RWPE2 (cell line): ENCODE data around the gene KLHL2.
"Not testable (repeated sequence)": the region's sequence is repeated elsewhere in the genome, so short reads cannot be mapped to it uniquely, and the experiment has no call there.

Experiments
- ATAC-seq: fragments of 200-7000 bp; cut with Tn5 transposase; 3 replicates; pipeline ENCODE4 v1.9.1; 2021; ENCODE audit warnings: low read depth
- DNase-seq: peaks from one replicate; pipeline ENCODE4 v3.0.0-alpha.2; 2020; ENCODE audit warnings: low spot score
- H3K27ac ChIP-seq: fragments of 450-650 bp; 2 replicates; pipeline ENCODE4 v1.5.1; 2017; ENCODE audit warnings: mild to moderate bottlenecking; ENCODE audit not compliant: poor library complexity, severe bottlenecking
- H3K27me3 ChIP-seq: fragments of 250-450 bp; sonication (Bioruptor Pico); 2 replicates; pipeline ENCODE4 v1.5.1; 2021; ENCODE audit warnings: mild to moderate bottlenecking, moderate library complexity; ENCODE audit not compliant: insufficient read depth, poor library complexity, severe bottlenecking
- H3K36me3 ChIP-seq: fragments of 250-450 bp; sonication (Bioruptor Pico); 2 replicates; pipeline ENCODE4 v1.5.1; 2020; ENCODE audit warnings: low read depth, mild to moderate bottlenecking, moderate library complexity
- H3K4me1 ChIP-seq: fragments of 250-450 bp; sonication (Bioruptor Pico); 2 replicates; pipeline ENCODE4 v1.5.1; 2021; ENCODE audit warnings: mild to moderate bottlenecking, moderate library complexity; ENCODE audit not compliant: insufficient read depth, poor library complexity, severe bottlenecking
- H3K4me3 ChIP-seq: fragments of 250-450 bp; sonication (Bioruptor Pico); 2 replicates; pipeline ENCODE4 v1.5.1; 2021; ENCODE audit warnings: mild to moderate bottlenecking, moderate library complexity; ENCODE audit not compliant: severe bottlenecking
- H3K9me3 ChIP-seq: fragments of 250-450 bp; sonication (Bioruptor Pico); 2 replicates; pipeline ENCODE4 v1.5.1; 2021; ENCODE audit warnings: mild to moderate bottlenecking, moderate library complexity; ENCODE audit not compliant: severe bottlenecking
- CTCF ChIP-seq: fragments of 450-650 bp; IDR thresholded peaks from one replicate; pipeline ENCODE4 v1.5.1; 2017; ENCODE audit warnings: mild to moderate bottlenecking, moderate library complexity; ENCODE audit not compliant: poor library complexity, severe bottlenecking

Gene KLHL2

GRCh38 chr4:165248102-165248501 is 40.7 kb downstream of the KLHL2 start:
- Histone ChIP-seq H3K27ac (peak overlapping the region; percentile 20), H3K9me3 (no peaks in the 10 kb centered on the region), H3K4me1 (no peaks in the 10 kb centered on the region), H3K4me3 (no peak overlapping the region), H3K36me3 (no peaks in the 10 kb centered on the region), H3K27me3 (no peaks in the 10 kb centered on the region)
- ATAC-seq, result no peak
- TF ChIP-seq CTCF, result no peak
- no peak for DNase-seq

- H3K36me3 ChIP-seq, H3K4me3 ChIP-seq, H3K27me3 ChIP-seq, H3K4me1 ChIP-seq, H3K9me3 ChIP-seq, DNase-seq: not testable (repeated sequence)
- peak overlapping the region; percentile 20 for H3K27ac ChIP-seq
- ATAC-seq, result peak; percentile 95
These were observed 41.5 kb downstream of the KLHL2 start for GRCh38 chr4:165248904-165249303.

- H3K36me3 ChIP-seq, H3K27ac ChIP-seq, DNase-seq, ATAC-seq, H3K9me3 ChIP-seq, H3K27me3 ChIP-seq, H3K4me3 ChIP-seq: not testable (repeated sequence)
- peaks cover 10% of the 10 kb centered on the region for H3K4me1 ChIP-seq
These were observed 47.4 kb downstream of the KLHL2 start for GRCh38 chr4:165254771-165255170.

- not testable (repeated sequence) for H3K27ac ChIP-seq, DNase-seq
These were observed 48.1 kb downstream of the KLHL2 start for GRCh38 chr4:165255439-165255838.

GRCh38 chr4:165256074-165256659 is 48.8 kb downstream of the KLHL2 start:
- H3K4me1 ChIP-seq, result peaks cover 10% of the 10 kb centered on the region
- not testable (repeated sequence) for H3K9me3 ChIP-seq, H3K4me3 ChIP-seq, H3K27ac ChIP-seq, H3K36me3 ChIP-seq, DNase-seq, ATAC-seq, H3K27me3 ChIP-seq

More at GRCh38 chr4:165255439-165255838, 48.1 kb downstream of the KLHL2 start:
- H3K36me3 ChIP-seq, H3K9me3 ChIP-seq, H3K27me3 ChIP-seq, H3K4me3 ChIP-seq: not testable (repeated sequence)
- peaks cover 10% of the 10 kb centered on the region for H3K4me1 ChIP-seq
- ATAC-seq, result peak; percentile 92

GRCh38 chr4:165259776-165260175 is 52.4 kb downstream of the KLHL2 start:
- not testable (repeated sequence) for H3K27ac ChIP-seq, H3K9me3 ChIP-seq, H3K36me3 ChIP-seq, DNase-seq, H3K27me3 ChIP-seq, ATAC-seq, H3K4me1 ChIP-seq, H3K4me3 ChIP-seq

GRCh38 chr4:165262306-165262705 is 54.9 kb downstream of the KLHL2 start:
- not testable (repeated sequence) for H3K4me3 ChIP-seq, ATAC-seq, H3K4me1 ChIP-seq, H3K9me3 ChIP-seq, H3K27me3 ChIP-seq, H3K36me3 ChIP-seq, DNase-seq, H3K27ac ChIP-seq
- peak; percentile 16 for TF ChIP-seq CTCF

- DNase-seq, H3K36me3 ChIP-seq, H3K9me3 ChIP-seq, H3K27ac ChIP-seq, H3K4me1 ChIP-seq, ATAC-seq, H3K27me3 ChIP-seq, H3K4me3 ChIP-seq: not testable (repeated sequence)
These were observed 56.1 kb downstream of the KLHL2 start for GRCh38 chr4:165263466-165263865.

- H3K27ac ChIP-seq, H3K27me3 ChIP-seq, H3K4me1 ChIP-seq, H3K4me3 ChIP-seq, H3K36me3 ChIP-seq, DNase-seq, ATAC-seq, H3K9me3 ChIP-seq: not testable (repeated sequence)
These were observed 62.6 kb downstream of the KLHL2 start for GRCh38 chr4:165269931-165270330.

GRCh38 chr4:165273443-165273842 is 66.1 kb downstream of the KLHL2 start:
- not testable (repeated sequence) for H3K9me3 ChIP-seq, ATAC-seq, H3K27me3 ChIP-seq, H3K4me1 ChIP-seq, H3K4me3 ChIP-seq, H3K27ac ChIP-seq, DNase-seq, H3K36me3 ChIP-seq
